Panc1 (cell line): ENCODE measurements around the gene EHBP1.

Source experiments
- POLR2AphosphoS5 ChIP-seq: IDR thresholded peaks from 2 replicates; pipeline ENCODE4 v1.6.1; 2012; ENCODE audit warnings: mild to moderate bottlenecking, low read depth, low read length, moderate library complexity
- SIN3A ChIP-seq: IDR thresholded peaks from 2 replicates; pipeline ENCODE4 v1.6.1; 2012; ENCODE audit warnings: low read depth, mild to moderate bottlenecking, low read length, moderate library complexity, borderline replicate concordance; ENCODE audit not compliant: insufficient read depth
- TCF7L2 ChIP-seq: IDR thresholded peaks from 2 replicates; pipeline ENCODE4 v1.6.1; 2011; ENCODE audit warnings: mild to moderate bottlenecking, low read depth, low read length, inconsistent platforms
- TF ChIP-seq, protein P1 (sequence below), 2 experiments: IDR thresholded peaks; 2 replicates each; pipeline ENCODE4 v1.6.1; 2011 to 2012; ENCODE audit warnings: low read depth in 2 of 2, control low read depth in 1 of 2, low read length in 1 of 2, mild to moderate bottlenecking in 1 of 2, moderate library complexity in 1 of 2; ENCODE audit not compliant: insufficient read depth in 1 of 2
- TF ChIP-seq, protein P2 (sequence below): fragments of 450-650 bp; IDR thresholded peaks from 2 replicates; pipeline ENCODE4 v1.5.1; 2017; ENCODE audit warnings: mild to moderate bottlenecking

DNA sequence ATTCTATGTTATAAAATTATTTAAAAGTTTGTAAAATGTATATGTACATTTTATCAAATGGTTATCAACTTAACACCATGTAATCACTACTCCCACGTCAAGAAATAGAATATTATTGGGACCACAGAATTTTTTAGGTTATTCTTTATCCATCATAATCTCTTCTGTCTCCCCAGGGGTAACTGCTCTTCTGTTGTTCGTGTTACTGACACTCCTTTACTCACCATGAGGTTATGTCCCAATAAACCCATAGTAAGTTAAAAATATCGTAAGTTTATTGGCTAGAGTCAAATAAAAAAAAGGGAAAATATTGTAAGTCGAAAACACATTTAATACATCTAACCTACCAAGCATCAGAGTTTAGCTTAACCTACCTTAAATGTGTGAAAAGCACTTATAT, 359.1 kb downstream of the EHBP1 start:
- TF ChIP-seq POLR2AphosphoS5 (no peak), TCF7L2 (no peak), SIN3A (no peak)
- TF ChIP-seq, protein P1, sequence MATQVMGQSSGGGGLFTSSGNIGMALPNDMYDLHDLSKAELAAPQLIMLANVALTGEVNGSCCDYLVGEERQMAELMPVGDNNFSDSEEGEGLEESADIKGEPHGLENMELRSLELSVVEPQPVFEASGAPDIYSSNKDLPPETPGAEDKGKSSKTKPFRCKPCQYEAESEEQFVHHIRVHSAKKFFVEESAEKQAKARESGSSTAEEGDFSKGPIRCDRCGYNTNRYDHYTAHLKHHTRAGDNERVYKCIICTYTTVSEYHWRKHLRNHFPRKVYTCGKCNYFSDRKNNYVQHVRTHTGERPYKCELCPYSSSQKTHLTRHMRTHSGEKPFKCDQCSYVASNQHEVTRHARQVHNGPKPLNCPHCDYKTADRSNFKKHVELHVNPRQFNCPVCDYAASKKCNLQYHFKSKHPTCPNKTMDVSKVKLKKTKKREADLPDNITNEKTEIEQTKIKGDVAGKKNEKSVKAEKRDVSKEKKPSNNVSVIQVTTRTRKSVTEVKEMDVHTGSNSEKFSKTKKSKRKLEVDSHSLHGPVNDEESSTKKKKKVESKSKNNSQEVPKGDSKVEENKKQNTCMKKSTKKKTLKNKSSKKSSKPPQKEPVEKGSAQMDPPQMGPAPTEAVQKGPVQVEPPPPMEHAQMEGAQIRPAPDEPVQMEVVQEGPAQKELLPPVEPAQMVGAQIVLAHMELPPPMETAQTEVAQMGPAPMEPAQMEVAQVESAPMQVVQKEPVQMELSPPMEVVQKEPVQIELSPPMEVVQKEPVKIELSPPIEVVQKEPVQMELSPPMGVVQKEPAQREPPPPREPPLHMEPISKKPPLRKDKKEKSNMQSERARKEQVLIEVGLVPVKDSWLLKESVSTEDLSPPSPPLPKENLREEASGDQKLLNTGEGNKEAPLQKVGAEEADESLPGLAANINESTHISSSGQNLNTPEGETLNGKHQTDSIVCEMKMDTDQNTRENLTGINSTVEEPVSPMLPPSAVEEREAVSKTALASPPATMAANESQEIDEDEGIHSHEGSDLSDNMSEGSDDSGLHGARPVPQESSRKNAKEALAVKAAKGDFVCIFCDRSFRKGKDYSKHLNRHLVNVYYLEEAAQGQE (IDR thresholded peaks at IDR 0.05; ENCODE audit: insufficient read depth in 1 of 2, low read depth in 2 of 2, low read length in 1 of 2) = no peak
- TF ChIP-seq, protein P2, sequence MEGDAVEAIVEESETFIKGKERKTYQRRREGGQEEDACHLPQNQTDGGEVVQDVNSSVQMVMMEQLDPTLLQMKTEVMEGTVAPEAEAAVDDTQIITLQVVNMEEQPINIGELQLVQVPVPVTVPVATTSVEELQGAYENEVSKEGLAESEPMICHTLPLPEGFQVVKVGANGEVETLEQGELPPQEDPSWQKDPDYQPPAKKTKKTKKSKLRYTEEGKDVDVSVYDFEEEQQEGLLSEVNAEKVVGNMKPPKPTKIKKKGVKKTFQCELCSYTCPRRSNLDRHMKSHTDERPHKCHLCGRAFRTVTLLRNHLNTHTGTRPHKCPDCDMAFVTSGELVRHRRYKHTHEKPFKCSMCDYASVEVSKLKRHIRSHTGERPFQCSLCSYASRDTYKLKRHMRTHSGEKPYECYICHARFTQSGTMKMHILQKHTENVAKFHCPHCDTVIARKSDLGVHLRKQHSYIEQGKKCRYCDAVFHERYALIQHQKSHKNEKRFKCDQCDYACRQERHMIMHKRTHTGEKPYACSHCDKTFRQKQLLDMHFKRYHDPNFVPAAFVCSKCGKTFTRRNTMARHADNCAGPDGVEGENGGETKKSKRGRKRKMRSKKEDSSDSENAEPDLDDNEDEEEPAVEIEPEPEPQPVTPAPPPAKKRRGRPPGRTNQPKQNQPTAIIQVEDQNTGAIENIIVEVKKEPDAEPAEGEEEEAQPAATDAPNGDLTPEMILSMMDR = no peak
